GM12874 (cell line): ENCODE measurements around the gene SSU72.

ENCODE experiments used
- TF ChIP-seq, protein P1 (sequence below): IDR thresholded peaks from 2 replicates; pipeline ENCODE4 v1.5.1; 2011; ENCODE audit warnings: low read depth, mild to moderate bottlenecking, control low read depth, low read length, moderate library complexity; ENCODE audit not compliant: insufficient read depth

SSU72 gene

DNA sequence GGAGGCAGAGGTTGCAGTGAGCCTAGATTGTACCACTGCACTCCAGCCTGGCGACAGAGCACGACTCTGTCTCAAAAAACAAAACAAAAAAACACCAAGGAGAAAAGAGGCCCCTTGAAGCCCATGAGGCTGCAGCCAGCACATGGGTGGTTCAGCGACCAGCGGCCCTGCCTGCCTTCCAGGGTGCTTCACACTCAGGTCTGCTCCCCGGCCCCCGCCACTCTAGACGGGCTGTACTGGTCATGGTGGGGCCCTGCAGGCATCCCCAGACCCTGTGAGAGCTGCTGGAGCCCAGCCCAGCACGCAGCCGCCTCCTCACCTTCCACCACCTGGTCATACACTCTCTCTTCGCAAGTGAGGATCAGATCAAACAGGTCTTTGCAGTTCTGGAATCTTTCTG lies 30.1 kb downstream of the SSU72 start:
- TF ChIP-seq, protein P1, sequence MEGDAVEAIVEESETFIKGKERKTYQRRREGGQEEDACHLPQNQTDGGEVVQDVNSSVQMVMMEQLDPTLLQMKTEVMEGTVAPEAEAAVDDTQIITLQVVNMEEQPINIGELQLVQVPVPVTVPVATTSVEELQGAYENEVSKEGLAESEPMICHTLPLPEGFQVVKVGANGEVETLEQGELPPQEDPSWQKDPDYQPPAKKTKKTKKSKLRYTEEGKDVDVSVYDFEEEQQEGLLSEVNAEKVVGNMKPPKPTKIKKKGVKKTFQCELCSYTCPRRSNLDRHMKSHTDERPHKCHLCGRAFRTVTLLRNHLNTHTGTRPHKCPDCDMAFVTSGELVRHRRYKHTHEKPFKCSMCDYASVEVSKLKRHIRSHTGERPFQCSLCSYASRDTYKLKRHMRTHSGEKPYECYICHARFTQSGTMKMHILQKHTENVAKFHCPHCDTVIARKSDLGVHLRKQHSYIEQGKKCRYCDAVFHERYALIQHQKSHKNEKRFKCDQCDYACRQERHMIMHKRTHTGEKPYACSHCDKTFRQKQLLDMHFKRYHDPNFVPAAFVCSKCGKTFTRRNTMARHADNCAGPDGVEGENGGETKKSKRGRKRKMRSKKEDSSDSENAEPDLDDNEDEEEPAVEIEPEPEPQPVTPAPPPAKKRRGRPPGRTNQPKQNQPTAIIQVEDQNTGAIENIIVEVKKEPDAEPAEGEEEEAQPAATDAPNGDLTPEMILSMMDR = no peak

DNA sequence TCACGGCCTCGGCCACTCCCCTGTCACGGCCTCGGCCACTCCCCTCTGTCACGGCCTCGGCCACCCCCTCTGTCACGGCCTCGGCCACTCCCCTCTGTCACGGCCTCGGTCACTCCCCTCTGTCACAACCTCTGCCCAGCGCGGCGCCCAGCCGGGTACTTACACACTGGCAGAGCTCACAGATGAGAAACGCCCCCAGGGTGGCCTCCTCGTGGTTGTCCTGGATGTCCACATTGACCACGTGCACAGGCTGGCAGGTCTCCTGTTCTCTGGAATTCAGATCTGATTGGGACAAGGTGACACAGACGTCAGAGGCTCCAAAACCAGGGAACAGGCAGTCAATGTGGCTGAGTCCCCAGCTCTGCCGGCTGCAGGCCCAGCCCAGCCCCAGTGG lies 31.0 kb downstream of the SSU72 start:
- TF ChIP-seq, protein P1 = no peak

DNA sequence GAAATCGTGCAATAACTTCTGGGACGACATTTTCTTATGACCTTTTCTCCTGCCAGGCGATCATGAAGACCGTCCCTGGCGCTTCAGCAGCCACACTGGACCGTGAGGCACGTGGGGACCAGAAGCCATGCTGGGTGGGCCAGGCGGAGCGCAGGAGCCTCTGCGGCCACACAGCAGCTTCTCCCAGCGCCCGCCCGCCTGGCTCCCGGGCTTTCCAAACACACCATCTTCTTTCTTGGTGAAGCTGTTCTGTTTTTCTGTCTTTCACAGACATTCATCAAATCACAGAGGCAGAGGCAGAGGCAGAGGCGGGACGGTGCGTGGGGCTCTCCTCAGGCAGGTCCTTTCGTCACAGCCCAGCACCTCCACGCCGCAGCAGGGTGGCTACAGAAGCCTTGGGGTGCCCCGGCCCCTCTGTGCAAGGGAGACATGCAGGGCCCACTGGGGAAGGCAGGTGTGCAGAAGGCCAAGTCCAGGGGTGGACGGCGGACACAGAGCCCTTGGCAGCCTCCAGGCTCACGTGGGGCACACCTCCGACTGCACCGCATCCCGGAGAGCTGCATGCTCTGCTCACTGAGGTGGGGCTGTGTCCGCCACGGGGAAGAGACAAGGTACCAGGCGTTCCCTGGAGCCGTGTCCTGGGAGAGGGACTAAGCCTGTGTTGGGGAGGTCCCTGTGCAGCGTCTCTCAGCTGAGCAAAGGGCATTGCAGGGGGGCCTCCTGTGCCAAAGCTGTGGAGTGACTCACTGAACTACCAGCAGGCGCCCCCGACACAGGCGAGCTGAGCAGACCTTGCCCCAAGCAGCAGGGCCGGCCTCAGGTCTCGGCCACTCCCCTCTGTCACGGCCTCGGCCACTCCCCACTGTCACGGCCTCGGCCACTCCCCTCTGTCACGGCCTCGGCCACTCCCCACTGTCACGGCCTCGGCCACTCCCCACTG lies 31.6 kb downstream of the SSU72 start:
- TF ChIP-seq, protein P1 = no peak

DNA sequence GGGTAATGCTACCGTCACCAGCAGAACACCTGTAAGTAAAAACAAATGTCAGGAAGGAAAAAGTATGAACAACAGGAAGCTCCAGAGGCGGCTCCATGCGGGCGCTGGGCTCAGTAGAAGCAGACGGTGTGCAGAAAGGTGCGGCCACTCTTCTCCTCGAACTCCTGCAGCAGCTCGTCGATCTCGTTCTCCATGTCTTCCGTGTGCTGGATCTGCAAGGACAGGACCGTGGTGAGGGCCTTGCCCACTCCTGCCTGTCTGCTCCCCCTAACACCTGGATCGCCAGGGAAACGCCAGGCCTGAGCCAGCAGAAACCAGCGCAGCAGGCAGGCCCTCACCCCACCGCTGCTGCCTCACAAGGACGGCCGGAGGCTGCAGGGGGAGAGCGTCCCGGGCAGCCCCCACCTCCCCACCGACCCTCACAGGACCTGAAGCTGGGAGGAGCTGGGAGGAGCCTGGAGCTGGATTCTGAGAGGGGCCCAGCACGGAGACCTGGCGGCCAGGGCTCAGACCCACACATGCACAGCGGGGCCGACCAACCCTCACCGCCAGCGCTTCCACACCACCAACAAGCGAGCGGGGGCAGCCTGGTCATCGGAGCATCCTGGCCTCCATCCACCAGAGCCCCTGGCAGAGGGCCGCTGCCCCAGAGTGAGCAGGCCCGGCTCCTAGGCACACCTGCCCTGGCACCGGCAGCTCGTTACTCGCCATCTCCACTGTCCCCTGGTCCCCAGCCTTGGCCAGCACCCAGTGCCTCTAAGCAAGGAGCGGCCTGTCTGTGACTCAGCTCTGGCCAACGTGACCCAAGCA lies 32.5 kb downstream of the SSU72 start:
- TF ChIP-seq, protein P1 = no peak

DNA sequence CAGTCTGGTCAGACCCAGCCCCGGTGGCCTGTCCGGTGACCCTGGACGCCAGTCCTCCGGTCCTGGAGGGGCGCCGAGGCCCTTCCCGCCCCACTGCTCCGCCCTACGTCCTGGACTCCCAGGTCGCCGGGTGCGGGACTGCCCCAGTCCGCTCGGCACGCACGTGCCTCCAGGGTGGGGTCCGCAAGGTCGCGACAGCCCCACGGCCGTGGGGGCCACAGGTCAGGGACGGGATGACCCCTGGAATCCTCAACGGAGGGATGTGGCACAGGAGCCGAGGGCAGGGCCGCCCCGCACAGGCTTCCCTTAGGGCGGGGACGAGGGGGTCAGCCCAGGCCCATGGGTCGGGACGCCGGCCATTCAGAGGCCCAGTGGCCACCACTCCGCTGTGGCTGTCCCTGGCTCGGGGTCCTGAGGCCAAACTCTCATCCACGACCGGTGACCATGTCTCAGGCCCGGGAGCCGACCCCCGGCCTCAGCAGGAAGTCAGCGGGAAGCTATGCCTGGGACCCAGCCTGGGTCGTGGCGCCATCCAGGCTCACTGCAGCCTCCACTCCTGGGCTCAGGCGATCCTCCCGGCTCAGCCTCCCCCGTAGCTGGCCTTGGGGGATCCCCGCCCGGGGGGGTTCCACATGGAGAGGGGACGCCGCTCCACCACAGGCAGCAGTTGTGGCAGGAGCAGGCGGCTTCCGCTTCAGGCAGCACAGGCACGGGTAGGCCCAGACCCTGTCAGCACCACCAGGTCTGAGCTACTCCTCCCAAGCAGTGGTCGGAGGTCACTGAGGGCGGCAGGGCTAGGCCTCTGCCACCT lies 33.6 kb downstream of the SSU72 start:
- TF ChIP-seq, protein P1 = no peak

DNA sequence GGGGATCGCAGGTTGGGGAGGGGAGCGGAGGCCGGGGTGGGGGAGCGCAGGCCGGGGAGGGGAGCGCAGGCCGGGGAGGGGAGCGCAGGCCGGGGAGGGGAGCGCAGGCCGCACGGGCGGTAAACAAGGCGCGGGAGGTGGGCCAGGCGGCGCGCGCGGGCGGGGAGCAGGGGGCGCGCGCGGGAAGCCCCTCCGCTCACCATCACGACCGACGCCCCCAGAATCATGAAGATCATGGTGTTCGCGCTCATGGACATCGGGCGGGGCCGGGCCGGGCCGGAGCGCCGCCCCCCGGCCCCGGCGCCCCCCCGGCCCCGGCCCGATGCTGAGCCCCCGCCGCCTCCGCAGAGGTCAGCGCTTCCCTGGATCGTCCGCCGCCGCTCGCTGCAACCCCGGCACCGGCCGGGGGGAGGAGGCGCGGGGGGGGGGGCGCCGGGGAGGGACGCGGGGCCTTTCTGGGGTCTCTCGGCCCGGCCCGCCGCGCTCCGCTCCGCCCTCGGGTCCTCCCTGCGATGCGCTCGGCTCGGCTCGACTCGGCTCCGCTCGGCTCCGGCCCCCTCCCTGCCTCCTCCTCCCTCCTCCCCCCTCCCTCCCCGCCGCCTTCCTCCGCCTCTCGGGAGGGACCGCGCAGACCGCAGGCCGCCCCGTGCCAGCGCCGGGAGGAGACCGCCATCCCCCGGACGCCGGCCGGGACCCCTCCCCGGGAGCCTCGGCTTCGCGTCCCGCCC lies 34.4 kb downstream of the SSU72 start, which contains the start of gene TMEM240:
Gene TMEM240 (minus strand): TSS at position 535 of the 728 bp plus-strand sequence. CDS start 278 bp downstream, at position 257.
- TF ChIP-seq, protein P1 = no peak
